Measurements from ENCODE around the gene YPEL2.
"Not testable (repeated sequence)": the region's sequence is repeated elsewhere in the genome, so short reads cannot be mapped to it uniquely, and the experiment has no call there.

The YPEL2 gene

DNA sequence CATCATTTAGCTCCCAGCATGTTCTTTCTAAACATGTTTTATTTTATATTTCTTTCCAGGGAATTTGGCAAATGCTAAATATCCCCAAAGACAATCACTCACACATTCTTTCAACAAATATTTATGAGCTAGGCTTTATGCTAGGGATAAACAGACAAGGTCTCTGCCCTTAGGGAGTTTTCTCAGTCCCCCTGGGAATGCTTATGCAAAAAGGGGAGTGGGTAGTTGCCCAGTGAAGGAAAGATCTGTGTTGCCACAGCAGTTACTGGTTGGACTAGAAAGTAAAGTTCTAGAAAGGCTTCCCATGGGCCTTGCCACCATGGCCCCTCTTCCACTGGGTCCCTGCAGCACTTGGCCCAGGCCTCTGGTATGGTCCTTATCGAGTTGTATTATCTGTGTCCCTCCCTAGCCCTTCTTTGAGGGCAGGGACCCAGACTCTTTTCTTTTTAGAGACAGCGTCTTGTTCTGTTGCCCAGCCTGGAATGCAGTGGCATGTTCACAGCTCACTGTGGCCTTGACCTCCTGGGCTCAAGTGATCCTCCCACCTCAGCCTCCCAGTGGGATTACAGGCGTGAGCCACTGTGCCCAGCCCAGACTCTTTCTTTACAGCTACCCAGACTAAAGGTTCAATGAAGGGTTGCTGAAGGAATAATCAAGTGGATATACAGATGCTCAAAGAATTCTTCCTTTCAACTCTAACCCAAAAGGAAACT lies 78.0 kb downstream of the YPEL2 start:
- DNase-seq, result no peak

DNA sequence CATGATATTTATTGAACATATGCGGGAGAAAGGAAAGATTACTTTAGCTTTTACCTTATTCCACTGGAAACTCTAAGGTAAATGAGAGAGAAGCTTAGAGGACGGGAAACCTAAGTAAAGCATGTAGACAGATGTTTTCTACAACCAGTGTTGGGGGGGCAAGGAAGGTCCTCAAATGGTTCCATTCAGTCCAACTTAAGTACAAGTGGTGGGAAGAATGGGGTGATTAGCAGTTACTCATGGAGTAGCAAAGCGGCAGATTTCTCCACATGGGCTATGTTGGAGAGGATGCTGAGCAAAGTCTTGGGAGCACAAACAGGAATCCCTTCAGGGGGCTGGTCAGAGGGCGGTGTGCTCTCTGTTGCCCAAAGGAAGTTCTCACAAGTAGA lies 78.6 kb downstream of the YPEL2 start:
- DNase-seq, result no peak

DNA sequence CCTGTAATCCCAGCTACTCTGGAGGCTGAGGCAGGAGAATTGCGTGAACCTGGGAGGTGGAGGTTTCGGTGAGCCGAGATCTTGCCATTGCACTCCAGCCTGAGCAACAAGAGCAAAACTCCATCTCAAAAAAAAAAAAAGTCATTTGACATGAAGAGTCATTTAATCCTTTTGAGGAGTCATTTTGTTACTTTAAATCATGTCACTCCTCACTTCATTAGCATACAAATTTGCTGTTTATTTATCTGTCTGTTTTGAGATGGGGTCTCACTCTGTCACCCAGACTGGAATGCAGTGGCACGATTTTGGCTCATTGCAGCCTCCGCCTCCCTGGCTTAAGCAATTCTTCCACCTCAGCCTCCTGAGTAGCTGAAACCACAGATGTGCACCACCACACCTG lies 81.0 kb downstream of the YPEL2 start:
- not testable (repeated sequence) for DNase-seq

DNA sequence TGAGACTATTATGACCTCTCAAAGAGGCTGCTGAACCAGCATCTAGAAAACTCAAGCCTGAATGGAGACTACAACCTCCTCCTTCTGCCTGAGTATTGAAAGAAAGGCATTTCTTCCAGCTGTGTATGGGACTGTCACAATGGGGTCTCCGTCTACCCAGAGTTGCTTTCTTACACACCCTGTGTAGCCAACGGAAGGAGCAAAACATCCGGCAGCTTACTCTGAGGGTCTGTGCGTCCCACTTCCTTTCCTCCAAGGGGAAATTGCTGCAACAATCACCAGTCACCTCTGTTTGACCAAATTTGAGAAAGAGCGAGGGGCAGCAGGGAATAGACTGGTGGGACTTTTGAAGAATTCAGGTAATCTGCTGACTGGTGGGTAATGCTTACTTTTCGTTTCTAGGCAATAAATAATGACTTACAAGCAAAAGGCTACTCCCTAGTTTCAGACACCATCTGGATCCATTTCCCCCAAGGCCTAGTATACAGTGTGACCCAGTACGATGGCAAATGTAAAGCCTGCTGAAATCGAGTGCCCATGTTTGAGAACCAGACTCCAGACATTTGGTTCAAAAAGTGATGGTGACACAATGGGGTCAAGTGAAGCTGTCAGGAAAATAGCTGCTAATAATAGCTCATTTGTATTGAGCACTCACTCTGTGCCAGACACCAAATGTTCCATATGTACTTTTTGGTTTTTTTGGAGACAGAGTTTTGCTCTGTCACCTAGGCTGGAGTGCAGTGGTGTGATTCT lies 81.7 kb downstream of the YPEL2 start:
- DNase-seq, result no peak

DNA sequence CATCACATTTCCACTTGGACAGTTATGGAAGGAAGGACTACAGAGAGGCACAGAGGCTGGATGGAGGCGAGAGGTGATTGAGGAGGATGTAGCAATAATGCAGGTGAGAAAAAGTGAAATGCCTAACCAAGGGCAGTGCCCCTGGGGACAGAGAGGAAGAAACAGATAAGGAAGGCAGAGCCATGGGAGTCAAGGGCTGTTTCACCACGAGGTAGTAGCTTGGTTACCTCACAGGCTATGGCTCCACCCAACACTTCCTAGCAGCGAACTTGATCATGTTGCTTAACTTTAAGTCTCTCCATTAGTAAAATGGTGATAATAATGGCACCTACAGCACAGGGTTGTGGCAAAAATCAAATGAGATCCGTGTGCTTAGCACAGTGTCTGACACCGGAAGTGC lies 83.9 kb downstream of the YPEL2 start:
- DNase-seq, result no peak

DNA sequence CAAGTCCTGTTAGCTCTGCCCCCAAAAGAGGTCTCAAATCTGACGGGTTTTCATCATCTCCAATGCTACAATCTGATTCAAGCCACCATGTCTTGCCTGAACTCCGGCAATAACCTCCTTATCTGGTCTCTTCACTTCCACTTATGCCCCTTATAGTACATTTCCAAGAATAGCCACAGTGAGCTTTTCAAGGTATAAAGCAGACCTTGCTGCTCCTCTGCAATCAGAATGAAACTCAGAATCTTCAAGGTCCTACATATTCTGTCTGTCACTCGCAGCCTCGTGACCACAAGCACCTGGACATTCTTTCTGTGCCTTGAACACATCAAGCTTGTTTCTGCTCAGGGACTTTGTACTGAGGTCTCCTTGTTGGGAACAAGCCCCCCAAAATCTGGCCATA lies 84.7 kb downstream of the YPEL2 start:
- peak in 1 of 5 experiments; percentile 47 for DNase-seq

DNA sequence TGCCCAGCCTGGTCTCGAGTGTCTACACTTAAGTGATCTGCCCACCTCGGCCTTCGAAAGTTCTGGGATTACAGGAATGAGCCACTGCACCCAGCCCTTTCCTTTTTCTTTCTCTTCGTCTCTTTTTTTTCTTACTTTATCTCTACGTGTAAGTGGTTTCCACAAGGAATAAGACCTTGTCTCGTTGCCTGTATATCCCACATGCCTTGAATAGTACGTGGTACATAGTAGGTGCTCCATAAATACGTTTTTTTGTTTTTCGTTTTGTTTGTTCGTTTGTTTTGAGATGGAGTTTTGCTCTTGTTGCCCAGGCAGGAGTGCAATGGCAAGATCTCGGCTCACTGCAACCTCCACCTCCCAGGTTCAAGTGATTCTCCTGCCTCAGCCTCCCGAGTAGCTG lies 86.0 kb downstream of the YPEL2 start:
- DNase-seq, result no peak

DNA sequence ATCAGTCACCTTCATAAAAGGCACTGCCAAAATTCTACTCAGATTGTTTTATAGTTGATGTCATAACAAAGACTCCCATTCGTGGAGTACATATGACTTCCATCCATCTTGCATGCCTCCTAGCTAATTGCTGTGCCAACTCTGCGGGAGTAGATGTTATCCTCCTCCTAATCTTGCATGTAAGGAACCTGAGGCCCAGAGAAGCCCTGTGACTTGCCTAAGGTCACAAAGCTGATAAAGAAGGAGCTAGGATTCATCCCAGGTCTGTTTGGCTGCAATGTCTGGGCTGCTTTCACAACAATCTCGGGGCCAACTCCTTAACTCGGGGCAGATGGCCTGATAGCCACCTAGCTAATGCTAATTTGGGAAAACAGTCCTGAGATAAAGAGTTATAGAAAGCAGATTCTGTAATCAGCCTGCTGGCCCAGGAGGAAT lies 87.3 kb downstream of the YPEL2 start:
- DNase-seq, result no peak

DNA sequence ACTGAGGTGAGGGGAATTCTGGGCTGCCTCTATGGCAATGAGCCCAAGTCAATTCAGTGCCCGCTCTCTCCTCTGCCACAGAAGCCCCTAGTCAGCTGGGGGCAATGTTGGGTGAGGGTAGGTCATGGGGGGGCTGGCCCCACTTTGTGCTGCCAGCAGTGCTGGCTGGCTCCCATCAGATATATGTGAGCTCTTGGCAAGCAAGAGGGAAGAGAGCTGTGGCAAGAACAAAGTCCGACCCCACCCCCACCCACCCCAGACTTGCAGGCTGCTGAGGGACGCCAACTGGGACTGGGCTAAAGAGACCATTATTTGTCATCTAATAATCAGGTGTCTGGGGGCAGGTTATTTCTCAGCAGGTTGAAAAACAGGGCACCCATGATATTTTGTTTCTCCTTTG lies 89.4 kb downstream of the YPEL2 start:
- DNase-seq, result no peak

DNA sequence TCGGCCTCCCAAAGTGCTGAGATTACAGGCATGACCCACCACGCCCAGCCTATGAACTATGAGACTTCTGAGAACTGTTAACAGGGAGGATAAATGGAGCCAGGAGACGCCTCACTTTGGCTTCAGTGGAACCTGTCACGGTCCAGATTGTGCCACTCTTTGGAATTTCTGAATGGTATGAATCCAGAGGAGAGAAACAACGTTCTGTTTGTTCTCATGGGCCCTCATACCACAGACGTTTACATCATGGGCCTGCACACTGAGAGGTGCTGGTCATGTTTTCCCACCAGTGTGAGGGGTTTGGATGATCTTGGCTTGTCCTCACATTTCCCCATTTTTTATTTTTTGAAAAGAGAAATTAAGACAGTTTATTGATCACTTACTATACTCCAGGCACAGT lies 90.3 kb downstream of the YPEL2 start:
- DNase-seq, result no peak

DNA sequence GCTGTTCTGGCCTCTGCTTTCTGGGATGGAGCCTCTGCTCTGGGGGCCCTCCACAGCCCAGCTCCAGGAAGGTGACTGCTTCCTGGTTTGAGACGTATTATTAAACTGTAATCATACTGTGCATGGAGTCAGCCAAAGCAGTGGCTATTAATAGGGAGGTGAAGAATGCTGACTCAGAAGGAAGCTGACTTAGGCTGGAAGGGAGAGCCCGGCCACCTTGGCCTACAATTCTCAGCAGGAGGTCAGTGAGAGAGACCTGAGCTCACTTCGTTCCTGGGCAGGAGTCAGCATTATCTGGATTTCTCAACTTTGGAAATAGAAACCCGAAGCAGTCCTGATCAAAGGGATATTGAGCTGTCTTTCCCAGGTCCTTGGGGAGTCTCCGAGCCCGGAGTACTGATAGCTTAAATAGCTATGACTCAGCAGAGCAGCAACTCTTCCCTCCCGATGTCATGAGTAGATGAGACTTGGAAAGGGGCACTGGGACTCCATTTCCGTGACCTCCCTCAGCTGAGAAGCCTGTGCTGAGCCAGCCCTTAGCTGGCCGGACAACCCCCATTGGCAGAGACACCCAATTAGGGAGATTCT lies 91.8 kb downstream of the YPEL2 start:
- DNase-seq, result no peak

DNA sequence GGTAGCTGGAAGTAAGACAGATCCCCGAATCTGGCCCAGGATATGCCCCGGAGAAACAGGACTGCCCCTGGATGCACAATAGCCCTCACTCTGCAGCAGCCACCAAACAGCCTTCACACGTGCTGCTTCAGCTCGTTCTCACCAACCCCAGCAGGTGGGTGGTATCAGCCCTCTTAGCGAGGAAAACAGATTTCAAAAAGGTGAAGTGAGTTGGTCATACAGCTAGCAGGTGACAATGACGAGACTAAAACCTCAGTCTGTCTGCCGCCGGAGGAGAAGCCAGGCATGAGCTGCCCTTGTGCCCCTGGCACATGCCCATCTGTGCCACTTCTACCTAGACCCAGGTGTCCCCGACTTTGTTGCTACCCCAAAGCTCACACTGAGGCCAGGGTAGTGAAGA lies 92.4 kb downstream of the YPEL2 start:
- DNase-seq, result no peak

DNA sequence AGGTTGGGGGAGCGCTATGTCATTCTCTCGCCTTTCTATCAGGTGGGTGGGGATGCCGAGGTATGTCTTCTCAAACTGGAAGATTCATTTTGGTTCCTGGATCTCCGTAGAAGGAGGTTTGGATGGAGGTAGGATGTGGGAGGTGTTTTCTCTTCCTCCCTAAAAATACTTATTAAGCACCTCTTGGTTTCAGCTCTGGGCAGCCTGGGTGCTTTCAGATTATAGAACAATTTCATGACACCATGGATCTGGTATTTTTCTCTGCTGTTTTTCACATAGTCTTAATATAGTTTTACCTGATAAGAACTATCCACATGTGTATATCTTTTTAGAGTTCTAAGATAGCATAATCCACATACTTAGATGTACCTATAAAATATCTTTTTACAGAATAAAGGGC lies 92.9 kb downstream of the YPEL2 start:
- DNase-seq, result no peak

DNA sequence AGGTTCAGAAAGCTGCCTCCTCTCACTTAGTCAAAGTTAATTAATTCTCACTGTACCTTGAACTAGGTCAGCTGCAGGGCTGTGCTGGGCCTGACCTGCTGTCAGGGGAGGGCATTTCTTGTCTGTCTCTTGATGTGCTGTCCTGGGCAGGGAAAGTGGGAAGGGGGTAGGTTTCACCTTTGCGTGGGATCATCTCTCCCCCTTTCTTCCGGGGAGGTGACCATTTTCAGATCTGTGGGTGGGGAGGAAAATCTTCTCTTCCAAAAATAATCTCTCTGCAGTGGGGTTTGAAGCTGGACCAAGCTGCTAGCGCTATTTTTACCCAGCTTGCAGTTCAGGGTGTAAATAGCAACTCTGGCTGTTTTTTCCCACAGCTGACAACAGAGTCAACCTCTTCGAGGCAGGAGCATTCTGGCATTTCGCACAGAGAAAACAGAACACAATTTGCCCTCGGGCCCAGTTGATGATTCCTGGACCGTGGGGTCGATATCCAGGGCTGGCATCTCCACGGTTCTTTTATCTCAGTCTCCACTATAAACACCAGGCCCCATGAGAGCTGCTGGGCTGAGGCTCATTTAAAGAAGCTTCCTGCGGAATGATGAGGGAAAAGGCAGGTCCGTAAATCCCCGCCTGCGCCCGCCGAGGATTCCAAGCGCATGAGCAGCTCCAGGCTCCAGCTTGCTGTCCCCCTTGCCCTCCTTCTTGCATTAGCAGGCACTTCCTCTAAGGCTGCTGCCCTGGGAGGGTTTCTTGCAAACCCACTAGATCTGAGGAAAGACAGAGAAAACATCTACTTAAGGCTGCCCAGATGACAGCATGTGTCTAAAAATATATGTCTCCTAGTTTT lies 93.9 kb downstream of the YPEL2 start:
- DNase-seq, result no peak

DNA sequence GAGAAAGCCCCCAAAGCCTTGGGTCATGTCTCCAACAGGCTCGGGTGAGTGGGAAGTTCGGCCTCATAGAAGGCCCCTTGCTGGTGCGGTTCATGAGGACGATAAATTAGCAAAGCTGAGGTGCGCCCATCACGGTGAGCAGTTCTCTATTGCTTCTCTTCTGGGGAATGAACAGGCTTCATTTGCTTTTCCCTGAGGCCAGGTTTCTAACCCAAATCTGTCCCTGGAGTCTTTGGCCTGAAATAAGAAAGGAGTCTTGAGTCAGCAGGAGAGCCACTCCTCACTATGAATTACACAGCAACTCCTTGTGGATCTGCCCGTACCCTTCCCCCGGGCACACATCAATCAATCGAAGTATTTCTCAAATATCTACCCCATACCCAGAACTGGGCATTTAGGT lies 94.6 kb downstream of the YPEL2 start:
- no peak for DNase-seq

DNA sequence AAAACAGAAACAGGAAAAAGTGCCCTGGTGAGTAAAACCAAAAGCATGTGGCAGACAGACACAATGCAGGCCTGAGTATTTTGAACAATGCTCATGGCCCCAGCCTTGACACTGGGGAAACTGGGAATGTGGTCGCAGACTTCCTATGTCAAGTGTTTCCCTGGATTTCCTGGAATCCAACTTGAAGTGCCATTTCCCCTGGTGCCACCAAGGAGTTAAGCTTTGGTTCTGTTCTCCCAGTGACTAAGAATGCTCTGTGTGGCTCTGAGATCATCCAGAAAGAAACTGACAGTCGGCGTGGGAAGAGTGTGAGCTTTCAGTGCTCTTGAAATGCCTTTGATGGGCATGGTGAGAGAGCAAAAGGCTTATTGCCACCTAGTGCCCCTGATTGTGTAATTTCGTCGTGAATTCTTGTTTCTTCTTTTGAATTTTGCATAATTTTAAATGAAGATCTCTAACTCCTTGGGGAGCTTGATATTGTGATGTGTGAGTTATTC lies 96.0 kb downstream of the YPEL2 start:
- peak in 2 of 5 experiments; percentile 29 to 63 for DNase-seq

DNA sequence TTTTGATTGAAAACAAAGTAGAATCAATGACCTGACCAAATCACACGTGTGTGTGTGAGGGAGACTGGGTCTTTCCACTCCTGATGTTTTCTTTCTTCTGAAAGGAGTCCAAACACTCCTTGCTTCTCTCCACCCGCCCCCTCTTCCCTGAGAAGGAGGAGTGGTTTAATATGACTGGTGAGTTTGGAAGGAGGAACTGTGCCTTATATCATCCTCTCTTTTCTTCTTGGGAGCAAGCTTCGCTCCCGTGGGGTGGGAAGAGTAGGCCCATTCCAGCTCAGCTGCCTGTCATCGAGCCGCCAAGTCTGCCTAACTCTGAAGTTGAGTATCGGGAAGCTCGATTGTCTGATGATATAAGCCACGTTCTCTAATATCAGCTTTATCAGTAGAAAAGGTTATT lies 96.5 kb downstream of the YPEL2 start:
- no peak for DNase-seq

DNA sequence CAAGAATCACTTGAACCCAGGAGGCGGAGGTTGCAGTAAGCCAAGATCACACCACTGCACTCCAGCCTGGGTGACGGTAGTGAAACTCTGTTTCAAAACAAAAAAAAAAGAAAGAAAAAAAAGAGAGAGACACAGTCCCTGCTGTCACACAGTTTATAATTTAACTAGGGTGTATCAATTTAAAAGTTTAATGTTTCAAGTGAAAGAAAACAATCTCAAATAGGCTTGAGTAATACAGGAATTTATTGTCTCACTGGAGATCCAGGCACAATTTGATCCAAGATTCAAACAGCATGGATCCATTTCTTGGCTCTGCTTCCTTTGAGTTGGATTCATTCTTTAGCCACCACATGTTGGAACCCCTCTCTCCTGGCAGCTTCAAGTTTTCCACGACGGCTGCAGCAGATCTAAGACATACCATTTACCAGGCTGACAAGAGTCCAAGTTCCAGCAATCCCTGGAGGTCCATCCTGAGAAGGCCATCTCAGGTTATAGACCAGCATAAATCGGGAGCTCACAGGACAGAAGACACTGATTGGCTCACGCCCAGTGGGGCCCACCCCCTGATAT lies 97.5 kb downstream of the YPEL2 start:
- DNase-seq, result no peak

DNA sequence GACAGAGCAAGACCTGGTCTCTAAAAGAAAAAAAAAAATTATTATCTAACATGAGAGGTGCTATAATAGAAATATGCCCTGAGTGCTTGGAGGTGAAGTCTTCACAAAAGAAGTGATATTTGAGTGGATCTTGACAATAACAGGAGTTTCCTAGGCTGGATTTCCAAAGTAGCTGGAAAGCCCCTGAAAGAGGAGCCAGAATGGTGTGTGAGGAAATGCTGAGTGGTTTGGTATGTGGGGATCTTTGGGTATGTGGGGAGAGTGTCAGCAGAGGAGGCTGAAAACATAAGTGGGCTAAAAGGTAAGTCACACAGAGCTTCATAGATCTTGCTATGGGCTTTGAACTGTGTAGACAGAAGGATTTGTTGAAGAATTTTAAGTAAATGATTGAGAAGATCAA lies 100.1 kb downstream of the YPEL2 start:
- no peak for DNase-seq

DNA sequence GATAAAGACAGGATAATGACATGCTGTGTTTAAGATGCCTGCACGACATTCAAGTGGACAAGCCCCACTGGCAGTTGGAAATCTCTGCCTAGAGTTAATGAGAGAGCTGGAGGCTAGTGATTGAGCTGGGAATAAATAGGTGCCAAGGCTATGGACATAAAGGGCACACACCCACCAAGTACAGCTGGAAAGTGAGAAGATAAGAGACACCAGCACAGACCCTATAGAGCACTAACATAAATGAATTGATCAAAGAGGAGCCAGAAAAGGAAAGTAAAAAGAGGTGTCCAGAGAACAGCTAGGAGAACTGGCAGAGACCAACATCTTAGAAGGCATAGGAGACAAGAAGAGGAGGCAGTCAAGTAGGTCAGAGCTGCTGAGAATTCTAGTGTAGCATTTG lies 101.2 kb downstream of the YPEL2 start:
- no peak for DNase-seq

DNA sequence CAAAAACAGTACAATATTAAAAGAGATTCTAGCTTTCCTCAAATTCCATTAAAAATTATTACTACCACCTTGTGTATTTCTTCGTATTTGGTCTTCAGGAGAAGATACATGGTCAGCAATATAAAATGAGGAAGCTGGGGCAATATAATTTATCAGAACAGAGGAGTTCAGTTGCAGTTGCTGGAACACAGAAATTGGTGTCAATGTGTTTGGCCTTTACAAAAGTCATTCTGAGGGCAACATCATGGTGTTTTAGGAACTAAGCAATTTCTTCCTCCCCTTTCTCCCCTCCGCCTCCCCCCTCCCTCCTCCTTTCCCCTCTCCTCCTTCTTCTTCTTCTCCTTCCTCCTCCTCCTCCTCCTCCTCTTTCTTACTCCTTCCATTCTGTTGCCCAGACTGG lies 102.1 kb downstream of the YPEL2 start:
- DNase-seq, result no peak

DNA sequence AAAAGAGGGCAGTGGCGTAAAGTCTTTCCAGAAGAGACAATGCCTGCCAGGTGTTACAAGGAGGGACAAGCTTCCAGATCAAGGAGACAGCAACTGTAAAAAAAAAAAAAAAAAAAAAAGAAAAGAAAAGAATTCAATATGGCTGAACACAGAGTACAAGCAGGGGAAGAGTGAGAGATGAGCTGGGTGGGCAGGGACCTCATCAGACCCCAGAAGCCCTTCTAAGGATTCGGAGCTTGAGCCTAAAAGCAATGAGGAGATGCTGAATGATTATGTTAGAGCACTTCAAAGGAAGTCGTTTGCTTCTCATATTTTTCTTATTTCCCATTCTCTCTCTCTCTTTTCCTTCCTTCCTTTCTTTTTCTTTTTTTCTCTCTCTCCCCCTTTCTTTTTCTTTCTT lies 103.0 kb downstream of the YPEL2 start:
- DNase-seq, result no peak

DNA sequence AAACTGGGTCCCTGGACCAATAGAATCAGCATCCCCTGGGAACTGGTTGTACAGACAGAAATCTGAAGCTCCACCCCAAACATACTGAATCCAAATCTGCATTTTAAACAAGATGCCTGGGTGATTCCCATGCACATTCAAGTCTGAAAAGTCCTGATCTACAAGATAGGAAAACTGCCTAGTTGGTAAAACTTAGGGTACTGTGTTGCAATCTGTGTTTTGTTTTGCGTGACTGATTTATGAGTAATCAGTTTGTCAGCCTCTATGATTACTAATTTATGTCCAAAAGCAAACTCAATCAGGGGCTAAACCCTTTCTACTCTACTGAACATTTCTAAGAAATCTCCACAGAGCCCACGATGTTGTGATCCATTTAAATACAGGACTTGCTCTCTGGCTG lies 103.8 kb downstream of the YPEL2 start:
- DNase-seq, result peak in 1 of 5 experiments; percentile 85
